MV-4-11 (cell line): ENCODE measurements around the gene NLRP1.

Experiments used
- DNase-seq: peaks from one replicate; lab custom pipeline; 2025; lab: John Stamatoyannopoulos, UW

NLRP1 gene

DNA sequence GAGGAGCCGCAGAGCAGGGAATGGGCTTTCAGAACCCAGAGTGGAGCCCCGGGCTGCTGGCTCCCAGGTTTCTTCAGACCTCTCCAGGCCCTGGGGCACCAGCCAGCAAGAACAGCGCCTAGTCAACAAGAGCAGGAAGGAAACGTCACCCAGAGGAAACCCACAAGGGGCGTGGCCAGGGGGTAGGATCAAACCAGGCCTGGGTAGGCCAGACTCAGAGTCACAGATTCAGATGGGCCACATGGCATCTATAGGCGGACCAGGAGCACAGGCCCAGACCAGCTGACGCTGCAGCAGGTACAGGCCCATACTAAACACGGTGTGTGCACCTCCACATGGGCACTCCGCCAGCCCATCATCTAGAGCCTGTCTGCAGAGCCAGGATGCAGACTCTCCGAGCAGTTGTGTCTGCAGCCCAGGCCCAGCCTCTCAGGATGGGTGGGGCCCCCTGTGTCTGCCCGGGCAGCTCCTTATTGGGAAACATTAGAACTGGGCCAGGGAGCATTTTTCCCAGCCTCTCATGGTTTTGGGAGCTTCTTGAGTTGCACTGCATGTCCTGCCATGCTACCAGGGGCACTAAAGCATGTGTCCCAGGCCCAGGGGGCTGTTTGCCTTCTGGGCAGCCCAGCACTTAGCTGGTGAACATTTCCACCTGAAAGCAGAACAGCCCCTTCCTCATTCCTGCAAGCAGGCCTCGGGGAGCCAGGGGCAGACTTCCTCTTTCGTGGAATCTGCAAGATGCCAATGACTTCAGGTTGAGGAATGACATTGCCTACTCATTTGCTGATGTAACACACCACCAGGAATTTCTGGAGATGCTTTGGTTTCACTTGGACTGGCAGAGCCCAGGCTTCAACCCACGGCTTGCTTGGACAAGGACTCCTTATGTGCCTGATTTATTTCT, at the start of gene NLRP1:
Gene NLRP1, minus strand, starts transcription at position 127 of the 904 bp plus-strand sequence. CDS start 552 bp downstream, outside the sequence.
- peak; percentile 93 for DNase-seq

DNA sequence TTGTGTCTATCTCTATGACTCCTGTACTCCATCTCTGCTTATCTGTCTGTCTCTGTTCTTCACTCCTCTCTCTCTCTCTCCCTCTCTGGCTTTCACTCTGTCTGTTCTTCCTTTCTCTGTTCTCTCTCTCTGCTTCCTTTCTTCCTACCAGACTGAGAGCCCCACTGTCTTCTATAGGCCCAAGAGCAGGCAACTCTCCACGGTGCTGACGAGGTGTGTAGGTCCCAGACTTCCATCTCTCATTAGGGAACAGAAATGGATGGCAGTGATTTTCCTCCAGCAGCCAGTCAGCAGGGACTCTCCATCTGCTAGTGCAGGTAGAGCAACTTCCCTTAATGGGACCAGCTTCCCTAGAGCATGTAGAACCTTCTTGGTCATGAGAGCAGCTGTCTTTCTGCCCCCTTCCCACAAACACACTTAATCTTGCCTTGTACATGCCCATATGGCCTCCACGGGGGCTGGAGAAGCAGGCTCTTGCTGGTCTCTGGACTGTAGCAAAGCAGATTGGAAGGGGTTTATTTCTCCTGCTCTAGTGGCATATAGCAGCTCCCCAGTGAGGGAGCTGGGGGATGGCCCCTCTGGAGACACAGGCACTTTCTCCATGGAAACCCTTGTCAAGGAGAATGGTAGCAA, 47.8 kb upstream of the NLRP1 start:
- no peak for DNase-seq

DNA sequence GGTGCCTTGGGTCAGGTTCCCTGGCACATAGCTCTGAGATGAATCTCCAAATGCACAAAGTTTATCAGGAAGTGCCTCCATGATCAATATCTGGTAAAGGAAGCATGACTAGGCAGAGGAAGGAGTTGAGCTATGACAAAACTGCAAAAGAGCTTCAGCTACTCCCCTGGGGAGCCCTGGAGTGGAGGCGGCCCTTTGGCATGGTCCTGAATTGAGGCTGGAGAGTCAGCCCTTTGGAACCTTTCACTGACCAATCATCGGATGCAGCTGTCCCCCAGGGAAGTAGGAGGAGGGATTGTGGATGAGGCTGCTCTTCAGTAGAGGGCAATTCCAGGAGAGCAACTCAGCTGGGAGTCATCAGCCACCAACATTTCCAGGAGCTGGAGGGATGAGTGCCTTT, 46.1 kb upstream of the NLRP1 start:
- DNase-seq, result no peak

DNA sequence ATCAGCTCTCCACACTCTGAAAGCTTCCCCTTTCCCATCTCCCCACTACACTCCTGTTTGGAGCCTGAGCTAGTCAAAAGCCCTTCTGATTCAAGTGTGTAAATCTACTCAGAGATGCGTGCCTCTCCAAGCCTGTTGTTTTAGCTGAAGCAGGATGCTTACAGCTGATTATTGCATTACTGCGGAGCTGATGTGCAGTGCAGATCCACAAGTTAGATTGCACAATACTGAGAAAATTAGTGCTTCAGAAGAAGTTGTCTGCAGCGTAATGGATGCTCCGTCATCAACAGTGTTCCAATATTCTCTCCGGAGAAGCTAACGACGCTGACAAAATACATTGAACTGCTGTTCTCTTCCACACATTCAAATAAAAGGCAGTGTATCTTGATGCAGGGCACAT, 44.8 kb upstream of the NLRP1 start:
- DNase-seq, result no peak

DNA sequence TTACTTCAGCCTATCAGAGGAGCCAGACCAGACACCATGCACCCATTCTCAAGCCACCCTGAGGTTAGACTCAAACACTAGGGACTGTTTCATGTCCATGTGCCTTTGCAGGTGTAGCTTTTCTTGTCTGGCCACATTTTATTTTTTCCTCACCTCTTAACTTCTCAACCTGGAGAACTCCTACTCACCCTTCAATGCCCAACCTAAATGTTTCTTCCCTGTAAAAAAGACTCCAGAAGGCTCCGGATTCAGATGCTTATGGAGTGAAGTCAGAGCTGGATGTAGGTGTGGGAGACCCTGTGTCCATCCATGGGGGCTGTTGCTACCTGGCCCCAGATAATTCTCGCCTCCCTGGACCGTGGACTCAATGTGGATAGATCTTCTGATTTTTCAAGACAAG, 44.0 kb upstream of the NLRP1 start:
- DNase-seq, result no peak

DNA sequence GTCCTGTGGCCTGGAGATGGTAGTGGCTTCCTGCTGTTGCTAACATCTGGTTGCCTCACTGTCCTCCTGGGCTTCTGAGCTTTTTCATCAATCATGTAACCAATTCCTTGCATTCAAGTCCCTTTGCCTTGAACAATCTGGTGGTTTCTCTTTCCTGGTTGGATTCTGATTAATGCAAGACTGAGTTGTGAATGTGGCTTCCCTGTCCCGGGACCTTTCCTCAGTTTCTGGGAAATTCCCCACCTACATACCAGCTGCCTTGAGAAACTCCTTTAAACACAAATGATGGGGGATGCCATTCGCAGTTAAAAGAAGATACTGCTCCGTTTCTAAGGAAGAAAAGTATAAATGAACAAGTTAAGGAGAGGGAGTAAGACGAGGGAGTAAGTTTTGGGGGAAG, 39.9 kb upstream of the NLRP1 start:
- DNase-seq, result no peak

DNA sequence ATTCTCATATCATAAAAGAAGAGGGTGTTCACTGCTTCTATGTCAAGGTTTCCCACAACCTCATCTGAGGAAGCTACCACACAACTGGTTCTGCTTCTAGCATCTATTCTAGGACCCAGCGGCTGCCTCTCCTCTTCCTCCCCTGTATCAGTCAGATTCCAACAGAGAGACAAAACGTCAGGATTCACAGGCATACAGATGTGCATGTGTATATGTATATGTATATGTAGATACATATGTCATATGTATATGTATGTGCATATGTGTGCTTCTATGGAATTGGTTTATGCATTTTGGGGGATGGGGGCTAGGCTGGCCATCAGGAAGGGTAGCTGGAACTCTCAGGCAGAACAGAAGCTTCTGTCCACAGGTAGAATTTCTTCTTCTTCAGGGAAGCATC, 37.4 kb upstream of the NLRP1 start:
- no peak for DNase-seq

DNA sequence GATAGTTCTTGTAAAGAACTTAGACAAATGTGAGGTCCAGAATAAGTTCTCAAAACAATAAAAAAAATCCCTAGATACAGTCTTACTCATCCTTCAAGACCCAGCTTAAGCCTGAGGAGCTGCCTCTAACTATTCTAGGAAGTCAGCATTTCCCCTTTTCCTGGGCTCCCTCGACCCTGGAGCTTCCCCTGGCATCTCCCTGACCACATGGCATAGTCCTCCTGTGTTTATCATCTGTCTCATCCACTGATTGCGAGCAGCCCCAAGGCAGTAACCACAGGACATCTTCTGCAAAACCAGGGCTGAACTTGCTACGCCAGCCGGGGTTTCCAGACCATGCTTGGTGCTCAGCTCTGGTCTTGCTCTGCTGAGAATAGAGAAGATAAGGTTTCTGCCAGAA, 36.7 kb upstream of the NLRP1 start:
- peak; percentile 33 for DNase-seq

DNA sequence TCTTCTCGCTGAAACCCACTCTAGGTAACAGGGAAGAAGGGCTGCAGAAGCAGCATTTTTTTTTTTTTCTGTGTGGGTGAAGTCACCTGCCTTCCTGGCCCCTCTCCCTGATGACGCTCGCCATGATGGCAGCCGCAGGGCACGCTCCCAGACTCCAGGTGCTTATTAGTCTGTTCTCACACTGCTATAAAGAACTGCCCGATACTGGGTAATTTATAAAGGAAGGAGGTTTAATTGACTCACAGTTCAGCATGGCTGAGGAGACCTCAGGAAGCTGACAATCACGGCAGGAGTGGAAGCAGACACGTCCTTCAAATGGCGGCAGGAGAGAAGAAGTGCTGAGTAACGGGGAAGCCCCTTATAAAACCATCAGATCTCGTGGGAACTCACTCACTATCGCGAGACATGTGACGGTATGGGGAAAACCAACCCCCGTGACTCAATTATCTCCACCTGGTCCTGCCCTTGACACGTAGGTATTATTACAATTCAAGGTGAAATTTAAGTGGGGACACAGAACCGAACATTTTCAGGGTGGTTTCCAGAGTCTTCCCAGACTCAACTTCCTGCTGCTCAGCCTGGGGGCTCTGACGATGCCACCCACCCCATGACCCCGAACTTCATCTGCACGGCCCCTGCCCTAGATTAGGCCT, 34.9 kb upstream of the NLRP1 start:
- no peak for DNase-seq

DNA sequence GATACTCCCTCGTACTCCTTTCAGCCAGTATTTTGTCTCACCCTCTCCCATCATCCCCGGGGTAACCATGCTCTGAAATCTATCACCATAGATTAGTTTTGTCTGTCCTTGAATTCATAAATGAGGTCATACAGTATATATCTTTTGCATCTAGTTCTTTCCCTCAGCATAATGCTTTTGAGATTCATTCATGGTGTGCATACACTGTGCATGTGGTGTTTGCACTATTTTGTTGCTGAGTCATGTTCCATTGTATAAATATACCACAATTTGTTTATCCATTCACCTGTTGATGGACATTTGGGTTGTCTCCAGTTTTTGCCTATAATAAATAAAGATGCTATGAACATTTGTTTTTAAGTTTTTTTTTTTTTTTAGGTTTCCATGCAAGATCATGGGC, 34.2 kb upstream of the NLRP1 start:
- DNase-seq, result no peak

DNA sequence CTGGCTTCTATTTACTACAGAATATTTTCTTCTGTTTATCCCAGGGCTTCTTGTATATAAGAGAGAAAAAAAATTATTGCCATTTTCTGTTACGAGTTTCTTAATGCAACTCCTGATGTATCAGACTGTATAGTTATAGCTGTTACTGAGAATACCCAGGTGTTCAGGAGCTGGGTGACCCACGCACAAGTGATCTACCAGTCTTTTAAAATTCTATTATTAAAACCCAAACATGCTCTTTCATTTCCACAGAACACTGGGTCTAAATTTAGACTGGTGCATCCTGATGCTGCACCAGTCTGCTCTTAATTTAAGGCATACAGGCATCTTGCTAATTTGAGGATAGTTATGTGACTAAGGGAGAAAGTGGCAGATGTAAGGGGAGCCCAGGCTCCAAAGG, 31.2 kb upstream of the NLRP1 start:
- no peak for DNase-seq

DNA sequence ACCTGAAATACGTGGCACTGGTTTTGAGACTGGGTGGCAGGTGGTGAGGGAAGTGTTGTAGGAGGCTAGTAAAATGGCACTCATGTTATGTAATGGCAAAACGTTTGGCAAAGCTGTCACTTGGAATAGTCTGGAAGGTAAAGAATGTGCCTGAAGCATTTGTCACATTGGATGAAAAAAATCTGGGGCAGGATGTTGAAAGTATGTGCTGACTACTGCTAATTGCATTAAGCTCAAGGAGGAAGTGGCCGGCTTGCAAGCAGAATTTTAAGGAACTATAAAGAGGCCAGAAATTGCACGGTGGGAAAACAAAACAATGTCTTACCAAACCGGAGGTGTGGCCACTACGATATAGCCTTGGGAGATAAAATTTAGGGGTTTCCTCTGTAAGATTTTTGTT, 26.6 kb upstream of the NLRP1 start:
- DNase-seq, result peak; percentile 90

DNA sequence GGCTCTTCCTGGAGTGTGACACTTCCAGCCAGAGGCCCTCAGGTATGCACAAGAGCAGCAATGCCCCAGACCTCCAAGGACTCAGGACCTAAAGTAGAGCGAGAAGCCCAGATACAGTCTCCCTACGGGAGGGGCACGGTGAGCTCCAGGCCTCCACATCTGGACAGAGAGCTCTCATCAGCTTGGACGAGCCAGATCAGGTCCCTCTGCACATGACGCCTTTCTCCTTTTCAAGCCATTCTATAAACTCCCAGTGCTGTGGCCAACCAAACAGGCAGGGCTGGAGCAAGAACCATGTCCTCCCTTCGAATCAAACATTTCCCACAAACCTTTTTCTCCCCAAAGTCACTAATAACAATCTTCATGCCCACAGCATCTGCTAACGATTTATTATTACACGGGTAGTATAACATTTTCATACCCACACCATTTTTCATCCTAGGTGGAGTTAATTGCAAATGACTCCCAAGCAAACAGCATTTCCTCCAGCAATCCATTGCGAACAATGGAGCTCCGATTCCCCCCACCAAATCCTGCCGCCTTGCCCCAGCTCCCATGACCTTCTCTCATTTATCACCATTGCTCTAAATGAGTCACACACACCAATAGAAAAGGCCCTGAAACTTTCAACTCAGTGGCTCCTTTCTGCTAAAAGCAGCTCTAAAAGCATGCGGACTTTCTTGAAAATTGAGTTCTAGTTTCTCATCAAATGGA, 24.2 kb upstream of the NLRP1 start:
- no peak for DNase-seq

DNA sequence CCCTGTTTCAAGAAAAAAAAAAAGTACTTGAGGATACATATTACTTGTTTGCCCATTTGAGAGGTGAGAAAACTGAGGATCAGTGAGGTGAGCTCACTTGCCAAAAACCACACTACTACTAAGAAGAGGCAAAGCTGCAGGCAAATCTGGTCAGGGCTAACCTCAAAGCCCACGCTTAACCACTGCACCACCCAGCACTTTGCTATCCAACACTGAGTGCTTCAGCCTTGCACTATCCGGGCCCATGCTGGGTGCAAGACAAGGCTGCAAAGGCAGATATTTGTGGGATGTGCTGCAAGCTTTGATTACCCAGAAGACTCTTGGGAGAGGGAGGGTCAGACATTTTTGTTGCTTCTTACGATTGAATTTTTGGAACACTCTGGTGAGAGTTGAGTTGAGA, 23.6 kb upstream of the NLRP1 start:
- DNase-seq, result no peak

DNA sequence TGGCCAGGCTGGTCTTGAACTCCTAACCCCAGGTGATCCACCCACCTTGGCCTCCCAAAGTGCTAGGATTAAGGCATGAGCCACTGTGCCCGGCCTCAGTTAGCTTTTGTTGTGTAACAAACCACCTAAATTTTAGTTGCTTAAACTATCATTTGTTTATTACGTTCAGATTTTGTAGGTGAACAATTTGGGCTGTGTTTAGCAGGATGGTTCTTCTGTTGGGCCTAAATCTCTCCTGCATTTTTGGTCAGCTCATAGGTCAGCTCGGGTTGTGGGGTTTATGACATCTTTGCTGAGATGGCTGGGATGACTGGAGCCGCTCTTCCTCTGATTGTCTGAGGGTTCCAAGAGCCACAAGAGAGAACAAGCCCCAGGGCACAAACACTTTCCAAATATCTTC, 21.1 kb upstream of the NLRP1 start:
- no peak for DNase-seq

DNA sequence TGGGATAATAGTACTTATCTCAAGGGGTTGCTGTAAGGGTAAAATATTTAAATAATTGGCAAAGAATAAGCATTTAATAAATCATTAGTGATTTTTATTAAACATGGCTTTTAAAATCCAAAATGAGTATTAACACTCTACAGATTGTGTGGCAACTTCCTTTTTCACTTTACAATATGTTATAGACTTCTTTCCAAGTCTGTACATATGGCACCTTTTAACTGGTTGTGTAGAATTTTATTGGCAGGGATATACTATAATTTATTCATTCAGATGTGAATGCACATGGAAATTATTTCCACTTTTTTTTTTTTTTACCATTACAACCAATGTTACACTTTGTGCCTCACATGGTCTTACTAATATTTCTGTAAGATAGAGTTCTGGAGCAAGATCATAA, 15.7 kb upstream of the NLRP1 start:
- DNase-seq, result no peak

DNA sequence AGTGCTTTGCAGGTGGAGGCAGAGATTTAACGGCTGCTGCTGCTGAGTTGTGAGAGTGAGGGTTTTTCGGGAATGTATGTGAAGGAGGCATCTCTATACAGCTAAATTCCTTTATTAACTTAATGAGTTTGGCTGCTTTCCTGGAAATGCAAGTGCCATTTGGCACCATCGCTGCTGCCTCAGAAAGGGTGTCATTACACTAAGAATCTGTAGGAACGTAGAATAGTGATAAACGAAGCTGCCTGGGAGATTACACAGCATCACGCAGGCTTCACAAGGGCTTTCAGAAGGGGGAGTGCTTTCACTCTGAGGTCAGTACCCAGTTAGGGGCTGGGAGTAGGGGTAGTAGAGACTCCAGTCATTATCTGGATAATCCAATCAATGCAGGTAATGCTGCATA, 14.1 kb upstream of the NLRP1 start:
- DNase-seq, result no peak

DNA sequence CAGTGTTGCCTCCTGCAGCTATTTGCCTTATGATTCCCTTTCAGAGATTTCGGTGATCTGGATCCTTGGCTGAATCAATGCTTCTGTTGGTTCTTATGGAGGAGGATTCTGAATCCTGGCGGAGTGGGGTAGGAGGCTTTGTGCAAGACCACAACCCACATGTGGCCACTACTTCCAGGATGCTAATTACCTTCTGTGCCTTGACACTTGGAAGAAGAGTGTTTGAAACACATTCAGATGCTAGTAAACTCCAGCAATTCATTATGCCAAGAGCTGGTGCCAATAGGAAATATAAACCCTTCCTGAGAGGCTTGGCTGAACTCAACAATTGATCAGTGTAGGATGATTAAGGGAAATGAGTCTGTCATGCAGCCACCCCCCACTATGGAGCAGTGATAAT, 12.1 kb upstream of the NLRP1 start:
- DNase-seq, result no peak

DNA sequence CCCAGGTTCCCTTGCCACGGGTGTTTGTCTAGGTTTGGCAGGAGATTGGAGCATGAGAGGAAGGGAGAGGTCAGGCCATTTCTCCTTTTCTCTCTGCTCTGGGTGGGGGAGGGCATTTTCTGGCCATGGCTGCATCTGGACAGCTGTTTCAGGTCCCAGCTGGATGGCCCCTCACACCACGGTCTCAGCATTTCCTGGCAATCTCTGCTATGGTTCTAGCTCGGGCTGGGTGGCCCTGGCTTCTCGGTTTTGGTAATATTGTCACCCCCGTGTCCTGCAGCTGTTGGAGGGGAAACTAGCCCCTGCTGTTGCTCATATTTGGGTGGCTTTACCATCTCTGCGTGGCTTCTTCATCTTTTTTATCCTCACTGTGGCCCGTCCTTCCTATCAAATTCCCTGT, 11.5 kb upstream of the NLRP1 start:
- DNase-seq, result no peak

DNA sequence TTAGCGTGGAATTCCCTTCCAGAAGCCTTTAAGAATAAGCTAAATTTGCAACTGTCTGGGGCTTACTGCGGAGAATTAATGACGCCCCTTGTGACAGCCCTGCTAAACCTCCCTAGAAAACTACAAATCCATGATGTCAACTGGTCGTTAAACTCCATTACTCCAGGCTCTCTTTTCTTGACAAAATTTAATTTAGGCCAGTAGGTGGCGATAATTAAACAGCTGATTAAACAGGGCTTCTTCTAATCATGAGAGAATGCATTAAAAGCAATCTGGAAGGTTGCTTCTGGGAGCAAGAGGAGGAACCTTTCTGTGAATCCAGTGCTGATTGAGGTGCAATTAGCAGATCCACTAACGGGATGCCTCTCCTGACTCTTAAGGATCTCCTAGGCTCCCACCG, 8.1 kb upstream of the NLRP1 start:
- DNase-seq, result peak; percentile 24

DNA sequence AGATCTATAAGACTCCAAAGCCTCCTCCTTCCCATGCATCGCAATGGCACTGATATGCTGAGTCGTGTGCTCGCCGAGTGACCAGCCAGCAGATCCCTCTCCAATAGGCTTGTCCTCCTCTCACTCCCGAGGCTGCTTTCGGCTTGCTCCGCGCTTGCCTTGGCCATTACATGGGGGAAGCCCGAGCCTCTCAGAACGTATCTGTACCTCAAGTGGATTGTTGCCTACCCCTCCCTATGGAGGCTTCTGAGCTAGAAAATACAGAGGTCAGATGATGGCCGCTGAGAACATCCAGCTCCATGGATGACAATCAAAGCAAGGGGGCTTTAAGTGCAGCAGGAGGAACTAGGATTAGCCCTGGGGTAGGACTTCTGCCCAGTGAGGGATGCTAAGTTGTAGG, 7.7 kb upstream of the NLRP1 start:
- DNase-seq, result no peak

DNA sequence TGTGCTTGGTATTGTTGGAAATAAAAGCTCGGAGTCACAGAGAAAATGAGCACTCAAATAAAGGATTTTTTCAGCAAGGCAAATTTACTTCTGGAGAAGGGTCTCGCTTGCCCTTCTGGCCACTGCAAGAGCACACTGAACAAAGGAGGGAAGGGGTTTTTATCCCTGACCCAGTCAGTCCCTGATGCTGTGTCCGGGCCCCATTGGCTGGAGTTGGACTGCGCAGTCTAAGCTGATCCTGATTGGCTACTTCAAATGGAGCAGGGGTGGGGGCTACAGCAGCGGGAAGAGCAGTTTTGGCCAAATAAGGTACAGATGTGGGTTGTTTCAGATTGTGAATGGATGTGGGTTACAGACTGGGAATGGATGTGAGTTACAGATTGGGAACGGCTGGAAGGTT, 4.3 kb upstream of the NLRP1 start:
- no peak for DNase-seq
